Ovary (tissue), 9 donors: Measurements from ENCODE around the gene DCDC2C. TPM values are rescaled to one million over a fixed set of nuclear protein-coding genes. Genes with fewer than 3 reads are reported as not detected.

Source experiments
- DNase-seq, 5 donors: peaks; one replicate each; pipeline ENCODE4 v3.0.0-alpha.2; 2019 to 2020
- H3K27ac ChIP-seq, 2 donors: fragments of 200-600 bp; one replicate each; pipeline versions ENCODE4 v1.5.1 to v1.8.0; 2019 to 2022
- H3K27me3 ChIP-seq: fragments of 200-600 bp; one replicate; pipeline ENCODE4 v1.8.0; 2022
- H3K36me3 ChIP-seq: fragments of 200-600 bp; sonication (generic); one replicate; pipeline ENCODE4 v1.5.1; 2019
- H3K4me1 ChIP-seq: one replicate; pipeline ENCODE4 v1.8.1; 2013; ENCODE audit warnings: mild to moderate bottlenecking, moderate library complexity; ENCODE audit not compliant: insufficient read depth
- H3K4me3 ChIP-seq: fragments of 200-600 bp; sonication (generic); one replicate; pipeline ENCODE4 v1.5.1; 2017
- H3K9me3 ChIP-seq, 2 donors: fragments of 200-600 bp in 1 of 2; sonication (generic) in 1 of 2; one replicate each; pipeline versions ENCODE4 v1.5.1 to v1.8.1; 2013 to 2019; ENCODE audit warnings: mild to moderate bottlenecking in 1 of 2, moderate library complexity in 1 of 2
- EP300 ChIP-seq: sonication (generic); formaldehyde crosslinking; IDR thresholded peaks from one replicate; pipeline ENCODE4 v1.6.1; 2017; ENCODE audit warnings: antibody characterized with exemption
- POLR2A ChIP-seq: fragments of 450-650 bp; IDR thresholded peaks from one replicate; pipeline ENCODE4 v1.6.1; 2017; ENCODE audit warnings: antibody characterized with exemption, mild to moderate bottlenecking, moderate library complexity
- WGBS, 3 donors: extraction: QIAGEN DNeasy Blood & Tissue Kit in 1 of 3; methylation state at CpG; one replicate each; pipeline versions ENCODE4 v1.1.5 to v1.1.7; 2013 to 2017; 5-methylcytosine and 5-hydroxymethylcytosine counted together
- intact Hi-C, 4 donors: fragments of 100-400 bp; cut with DNase I; formaldehyde crosslinking; loops; one replicate each; pipeline versions ENCODE4 v1.11.0 to v1.15.1; 2022 to 2023
- polyA plus RNA-seq, 2 donors: library from polyadenylated mRNA; stranded (reverse); fragments of 200-250 nt in 1 of 2; fragments of 350-450 nt in 1 of 2; fragmentation: Illumina TruSeq in 1 of 2; extraction: RNeasy Lipid Tissue Mini Kit (QIAGEN cat#74804) in 1 of 2; gene quantifications; one replicate each; pipeline ENCODE4 v1.2.3, GENCODE V29; 2013 to 2014
- total RNA-seq, 7 donors: library from RNA; depleted of rRNA in 2 of 7; stranded (reverse); fragments of >200 nt in 2 of 7; fragmentation: NEBNext Ultra II Directional in 3 of 7; extraction: Animal tissue kit (Norgen Biotek cat#: 25700) in 3 of 7; gene quantifications; one replicate each; pipeline versions ENCODE4 v1.1.0 to v1.2.4, GENCODE V29; 2016 to 2023
- TF ChIP-seq, protein P1 (sequence below), 3 donors: fragments of 450-650 bp in 2 of 3; fragments of 200-600 bp in 1 of 3; IDR thresholded peaks; one replicate each; pipeline versions ENCODE4 v1.5.1 to v1.8.0; 2016 to 2022; ENCODE audit warnings: antibody characterized with exemption in 3 of 3, mild to moderate bottlenecking in 1 of 3
- donor health status: DM: no; HTN: no; CAD: no; lungs with moderate emphysema.
- donor health status: DM: no; HTN: no; CAD: no.
- donor health status: Bipolar disorder and iron deficiency.
- donor health status: DM: yes; HTN: yes; CAD: no.
- donor health status: DM: no; HTN: no; CAD: no.
- donor health status: DM: yes; HTN: yes; CAD: no.

The DCDC2C gene
- total and polyA plus RNA-seq, 9 donors = 0.11 to 0.95 (median 0.42) TPM; not detected in 6

DNA sequence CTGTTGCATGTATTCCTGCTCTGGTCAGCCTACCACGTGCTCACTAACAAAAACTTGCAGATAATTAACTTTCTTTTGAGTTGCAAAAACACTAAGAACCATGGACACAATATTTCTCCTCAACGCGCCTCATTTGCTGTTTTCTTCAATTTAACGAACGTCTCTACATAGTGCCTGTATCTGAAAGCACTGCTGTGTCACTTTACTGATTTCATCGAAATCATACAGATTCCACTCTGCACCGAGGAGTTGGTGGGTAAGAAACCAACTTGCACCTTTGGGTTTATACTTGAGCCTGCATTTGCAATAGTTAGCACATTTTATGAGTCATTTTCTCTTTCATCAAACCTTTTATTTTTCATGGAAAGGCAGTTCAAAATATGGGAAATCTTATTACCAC lies 145.8 kb downstream of the DCDC2C start:
- no peaks in the 10 kb centered on the region for H3K9me3 ChIP-seq
- no peak for DNase-seq
- WGBS, 3 donors = 72 to 83% (median 76%) methylated on average over 7 of the region's 7 CpGs
- H3K4me1 ChIP-seq = no peaks in the 10 kb centered on the region
- H3K27ac ChIP-seq = no peak overlapping the region
- H3K27me3 ChIP-seq = no peaks in the 10 kb centered on the region
- no peak overlapping the region for H3K4me3 ChIP-seq
- no peaks in the 10 kb centered on the region for H3K36me3 ChIP-seq
- intact Hi-C loops = no loop called here
- TF ChIP-seq, protein P1, sequence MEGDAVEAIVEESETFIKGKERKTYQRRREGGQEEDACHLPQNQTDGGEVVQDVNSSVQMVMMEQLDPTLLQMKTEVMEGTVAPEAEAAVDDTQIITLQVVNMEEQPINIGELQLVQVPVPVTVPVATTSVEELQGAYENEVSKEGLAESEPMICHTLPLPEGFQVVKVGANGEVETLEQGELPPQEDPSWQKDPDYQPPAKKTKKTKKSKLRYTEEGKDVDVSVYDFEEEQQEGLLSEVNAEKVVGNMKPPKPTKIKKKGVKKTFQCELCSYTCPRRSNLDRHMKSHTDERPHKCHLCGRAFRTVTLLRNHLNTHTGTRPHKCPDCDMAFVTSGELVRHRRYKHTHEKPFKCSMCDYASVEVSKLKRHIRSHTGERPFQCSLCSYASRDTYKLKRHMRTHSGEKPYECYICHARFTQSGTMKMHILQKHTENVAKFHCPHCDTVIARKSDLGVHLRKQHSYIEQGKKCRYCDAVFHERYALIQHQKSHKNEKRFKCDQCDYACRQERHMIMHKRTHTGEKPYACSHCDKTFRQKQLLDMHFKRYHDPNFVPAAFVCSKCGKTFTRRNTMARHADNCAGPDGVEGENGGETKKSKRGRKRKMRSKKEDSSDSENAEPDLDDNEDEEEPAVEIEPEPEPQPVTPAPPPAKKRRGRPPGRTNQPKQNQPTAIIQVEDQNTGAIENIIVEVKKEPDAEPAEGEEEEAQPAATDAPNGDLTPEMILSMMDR (IDR thresholded peaks at IDR 0.05) = no peak
- no peak for TF ChIP-seq EP300

DNA sequence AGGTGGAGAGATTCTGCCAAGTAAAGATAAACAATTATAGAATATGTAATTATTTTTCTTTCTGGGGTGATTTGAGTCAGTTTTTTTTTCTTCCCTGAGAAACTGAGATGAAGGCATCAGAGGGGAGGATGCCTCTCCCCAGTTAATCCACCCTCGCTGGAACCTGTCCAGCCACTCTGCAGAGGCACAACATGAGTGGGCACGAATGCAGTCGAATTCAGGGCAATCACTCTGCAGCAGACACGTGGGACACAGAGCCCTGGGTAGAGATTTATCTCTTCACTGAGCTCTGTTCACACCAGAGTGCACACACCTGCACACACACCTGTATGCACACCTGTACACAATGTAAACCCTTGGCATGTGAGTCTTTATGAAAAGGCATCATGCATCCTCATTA lies 154.2 kb downstream of the DCDC2C start:
- no peak overlapping the region for H3K27ac ChIP-seq
- no peak for DNase-seq
- no peaks in the 10 kb centered on the region for H3K27me3 ChIP-seq
- 10 to 53% (median 24%) methylated on average over 4 of the region's 4 CpGs for WGBS, 3 donors
- H3K4me1 ChIP-seq = no peaks in the 10 kb centered on the region
- H3K9me3 ChIP-seq = no peaks in the 10 kb centered on the region
- intact Hi-C loops = no loop called here
- TF ChIP-seq EP300 (no peak), POLR2A (no peak)
- TF ChIP-seq, protein P1 (IDR thresholded peaks at IDR 0.05) = no peak
- H3K36me3 ChIP-seq = no peaks in the 10 kb centered on the region
- no peak overlapping the region for H3K4me3 ChIP-seq

DNA sequence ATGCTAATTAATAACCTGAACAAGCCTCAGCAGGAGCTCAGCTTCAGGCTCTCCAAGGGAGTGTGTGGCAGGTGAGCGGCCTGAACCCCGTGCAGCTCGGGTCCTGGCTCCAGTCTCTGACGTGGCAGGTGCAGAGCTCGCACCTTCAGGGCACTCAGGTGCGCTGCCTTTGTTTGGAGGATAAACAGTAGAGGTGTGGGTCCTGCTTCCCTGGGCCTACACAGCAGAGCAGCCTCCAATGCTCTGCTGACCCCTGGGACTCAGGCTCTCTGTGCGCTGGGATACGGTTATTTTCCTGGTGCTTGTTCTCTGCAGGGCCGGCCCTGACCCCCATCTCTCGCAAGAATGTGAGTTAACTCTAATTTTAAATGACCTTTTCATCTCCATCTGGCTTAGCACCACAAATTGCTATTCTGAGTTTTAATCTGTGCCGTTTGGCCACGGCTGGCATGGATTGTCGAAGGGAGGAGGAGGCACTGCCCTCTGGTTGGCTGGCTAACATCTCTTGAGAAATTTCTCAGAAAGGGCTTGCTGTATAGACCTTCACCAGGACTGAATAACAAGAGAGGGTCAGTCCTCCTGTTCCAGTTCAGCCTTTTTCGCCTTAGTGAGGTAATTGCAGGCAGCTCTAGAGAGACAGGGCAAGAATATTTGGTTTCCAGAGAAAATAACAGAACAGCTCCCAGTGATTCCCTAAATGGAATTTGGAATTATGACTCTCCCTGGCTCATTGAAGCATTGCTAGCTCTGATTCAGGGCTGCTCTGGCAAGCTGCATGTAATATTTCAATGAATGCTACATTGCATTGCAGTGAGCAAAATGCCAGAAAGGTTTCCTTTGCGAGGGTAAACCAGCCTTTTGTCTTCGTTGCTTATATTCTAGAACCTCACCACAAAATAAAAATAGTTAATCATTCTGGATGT lies 161.8 kb downstream of the DCDC2C start:
- H3K27ac ChIP-seq = no peak overlapping the region

DNA sequence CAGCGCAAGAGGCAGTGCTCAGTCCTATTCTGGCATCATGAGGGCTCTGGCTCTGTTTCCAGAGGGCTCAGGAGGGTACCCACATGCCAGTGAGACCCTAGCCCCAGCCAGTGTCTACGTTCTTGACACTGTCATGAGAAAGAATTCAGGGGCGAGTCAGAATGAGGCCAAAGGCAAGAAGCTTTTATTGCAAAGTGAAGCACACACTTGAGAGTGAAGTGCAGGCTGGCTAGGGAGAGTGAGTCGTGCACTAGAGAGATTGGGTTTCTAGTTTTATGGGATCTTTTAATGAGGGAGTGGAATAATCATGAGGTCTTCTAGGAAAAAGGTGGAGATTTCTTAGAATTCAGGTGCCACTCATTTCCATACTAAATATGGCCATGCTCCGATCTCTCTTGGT lies 164.1 kb downstream of the DCDC2C start:
- H3K4me1 ChIP-seq = no peaks in the 10 kb centered on the region
- no peak overlapping the region for H3K4me3 ChIP-seq
- H3K27ac ChIP-seq = no peak overlapping the region
- WGBS, 3 donors = 77 to 82% (median 81%) methylated on average over 5 of the region's 5 CpGs
- DNase-seq = no peak
- H3K27me3 ChIP-seq = no peaks in the 10 kb centered on the region
- intact Hi-C loops = no loop called here
- TF ChIP-seq POLR2A = no peak
- no peak for TF ChIP-seq EP300
- TF ChIP-seq, protein P1 (IDR thresholded peaks at IDR 0.05) = no peak
- no peaks in the 10 kb centered on the region for H3K36me3 ChIP-seq
- H3K9me3 ChIP-seq = no peaks in the 10 kb centered on the region

More for the DNA sequence above, 161.8 kb downstream of the DCDC2C start:
- Histone ChIP-seq H3K9me3 (no peaks in the 10 kb centered on the region), H3K27me3 (no peaks in the 10 kb centered on the region), H3K36me3 (no peaks in the 10 kb centered on the region), H3K4me1 (no peaks in the 10 kb centered on the region), H3K4me3 (no peak overlapping the region)
- intact Hi-C loops = no loop called here
- TF ChIP-seq POLR2A (no peak), EP300 (no peak)
- TF ChIP-seq, protein P1 (IDR thresholded peaks at IDR 0.05) = no peak
- no peak for DNase-seq
- 56 to 63% (median 61%) methylated on average over 16 of the region's 16 CpGs for WGBS, 3 donors
